Stimulated activated CD4-positive, alpha-beta T cell treated with anti-CD3 and anti-CD28 coated beads, TNF-alpha, amount 100 ng/mL, for 4 hours (primary cell): ENCODE measurements around the gene CALCR.
"Not testable (repeated sequence)": the region's sequence is repeated elsewhere in the genome, so short reads cannot be mapped to it uniquely, and the experiment has no call there.

ENCODE experiments used
- DNase-seq, 3 experiments: peaks; one replicate each; pipeline ENCODE4 v3.0.0-alpha.2; 2020; ENCODE audit warnings: low read depth in 3 of 3

The CALCR gene

GRCh38 chr7:93574646-93575554, at the start of gene CALCR:
Gene CALCR, minus strand, starts transcription at chr7:93574724. Its CDS starts 87,743 bp downstream, at chr7:93486981.
- DNase-seq: no peak

GRCh38 chr7:93623816-93624215, 49.3 kb upstream of the CALCR start:
- no peak for DNase-seq

GRCh38 chr7:93622036-93623033, 47.8 kb upstream of the CALCR start:
- DNase-seq: no peak

- no peak for DNase-seq
Observed at GRCh38 chr7:93620864-93621263, 46.3 kb upstream of the CALCR start.

- DNase-seq: no peak
Observed at GRCh38 chr7:93620057-93620456, 45.5 kb upstream of the CALCR start.

GRCh38 chr7:93601363-93601762, 26.8 kb upstream of the CALCR start:
- no peak for DNase-seq

- DNase-seq: no peak
Observed at GRCh38 chr7:93594250-93594649, 19.7 kb upstream of the CALCR start.

GRCh38 chr7:93592588-93593266, 18.2 kb upstream of the CALCR start:
- DNase-seq: no peak

GRCh38 chr7:93591224-93592050, 16.9 kb upstream of the CALCR start:
- not testable (repeated sequence) for DNase-seq

- DNase-seq: not testable (repeated sequence)
Observed at GRCh38 chr7:93586479-93586865, 11.9 kb upstream of the CALCR start.

GRCh38 chr7:93585694-93586478, 11.4 kb upstream of the CALCR start:
- not testable (repeated sequence) for DNase-seq

GRCh38 chr7:93579431-93579830, 4.9 kb upstream of the CALCR start:
- DNase-seq: no peak

GRCh38 chr7:93578762-93579161, 4.2 kb upstream of the CALCR start:
- no peak for DNase-seq

GRCh38 chr7:93575555-93576399, 1.3 kb upstream of the CALCR start:
- DNase-seq: no peak

- no peak for DNase-seq
Observed at GRCh38 chr7:93574269-93574645, 267 bp downstream of the CALCR start.

- DNase-seq: no peak
Observed at GRCh38 chr7:93569189-93569588, 5.3 kb downstream of the CALCR start.

GRCh38 chr7:93566876-93567275, 7.6 kb downstream of the CALCR start:
- no peak for DNase-seq

GRCh38 chr7:93563584-93563983, 10.9 kb downstream of the CALCR start:
- no peak for DNase-seq

- DNase-seq: no peak
Observed at GRCh38 chr7:93562936-93563335, 11.6 kb downstream of the CALCR start.
